Thyroid gland (tissue), 4 donors: Measurements from ENCODE around the gene TMEM132D. TPM values are rescaled to one million over a fixed set of nuclear protein-coding genes. Genes with fewer than 3 reads are reported as not detected.

Experiments used
- DNase-seq, 2 donors: peaks; one replicate each; pipeline ENCODE4 v3.0.0-alpha.2; 2019
- H3K27ac ChIP-seq, 3 donors: fragments of 200-600 bp; sonication (generic); 1 replicate in 2 of 3; 2 replicates in 1 of 3; pipeline ENCODE4 v1.5.1; 2016 to 2019; ENCODE audit warnings: mild to moderate bottlenecking in 1 of 3, moderate library complexity in 1 of 3
- H3K27me3 ChIP-seq: fragments of 200-600 bp; sonication (generic); one replicate; pipeline ENCODE4 v1.5.1; 2019
- H3K36me3 ChIP-seq, 2 donors: fragments of 200-600 bp; sonication (generic); one replicate each; pipeline ENCODE4 v1.5.1; 2016 to 2019
- H3K4me1 ChIP-seq, 2 donors: fragments of 200-600 bp; sonication (generic); one replicate each; pipeline ENCODE4 v1.5.1; 2017 to 2019
- H3K4me3 ChIP-seq, 3 donors: fragments of 200-600 bp; sonication (generic); replicated peaks in 1 of 3; 1 replicate in 2 of 3; 2 replicates in 1 of 3; pipeline ENCODE4 v1.5.1; 2016; ENCODE audit warnings: mild to moderate bottlenecking in 1 of 3
- H3K9me3 ChIP-seq: fragments of 200-600 bp; sonication (generic); one replicate; pipeline ENCODE4 v1.5.1; 2017
- CTCF ChIP-seq, 6 experiments: fragments of 200-600 bp in 3 of 6; fragments of 450-650 bp in 3 of 6; sonication (generic) in 3 of 6; IDR thresholded peaks; one replicate each; pipeline ENCODE4 v1.5.1; 2016 to 2019; ENCODE audit warnings: antibody characterized with exemption in 6 of 6, mild to moderate bottlenecking in 2 of 6, inconsistent platforms in 1 of 6, moderate library complexity in 1 of 6
- POLR2A ChIP-seq, 2 donors: fragments of 450-650 bp; IDR thresholded peaks; one replicate each; pipeline ENCODE4 v1.6.1; 2017; ENCODE audit warnings: antibody characterized with exemption in 2 of 2, mild to moderate bottlenecking in 2 of 2, moderate library complexity in 1 of 2
- WGBS, 2 donors: methylation state at CpG; one replicate each; pipeline ENCODE4 v1.1.5; 2017; 5-methylcytosine and 5-hydroxymethylcytosine counted together
- intact Hi-C: fragments of 100-400 bp; cut with DNase I; formaldehyde crosslinking; loops from one replicate; pipeline ENCODE4 v1.15.1; 2023
- total RNA-seq, 4 donors: library from RNA; depleted of rRNA; stranded (reverse); fragments of >200 nt; gene quantifications; one replicate each; pipeline ENCODE4 v1.2.3, GENCODE V29; 2016

Gene TMEM132D
- total RNA-seq, 4 donors from 2014 or later: not detected

GRCh38 chr12:129115558-129115957 lies 788.3 kb downstream of the TMEM132D start:
- intact Hi-C loops: no loop called here
- Histone ChIP-seq H3K27ac (no peak overlapping the region), H3K4me1 (no peaks in the 10 kb centered on the region), H3K36me3 (no peaks in the 10 kb centered on the region), H3K27me3 (no peaks in the 10 kb centered on the region), H3K9me3 (no peaks in the 10 kb centered on the region), H3K4me3 (no peak overlapping the region)
- no peak for TF ChIP-seq CTCF (IDR thresholded peaks at IDR 0.05)
- no peak for TF ChIP-seq POLR2A (IDR thresholded peaks at IDR 0.05)
- no peak for DNase-seq
- 71 to 78% methylated on average over 5 of the region's 5 CpGs for WGBS, 2 donors

GRCh38 chr12:129110575-129110974 lies 793.2 kb downstream of the TMEM132D start:
- DNase-seq: no peak

GRCh38 chr12:129109174-129110001 lies 794.4 kb downstream of the TMEM132D start:
- no peak for TF ChIP-seq POLR2A (IDR thresholded peaks at IDR 0.05)
- no peak for TF ChIP-seq CTCF (IDR thresholded peaks at IDR 0.05)
- H3K27me3 ChIP-seq: no peaks in the 10 kb centered on the region
- no peaks in the 10 kb centered on the region for H3K9me3 ChIP-seq
- DNase-seq: no peak
- WGBS, 2 donors: 80 to 91% methylated on average over 17 of the region's 17 CpGs
- H3K36me3 ChIP-seq: no peaks in the 10 kb centered on the region
- H3K27ac ChIP-seq: no peak overlapping the region
- H3K4me1 ChIP-seq: no peaks in the 10 kb centered on the region
- intact Hi-C loops: no loop called here
- H3K4me3 ChIP-seq: no peak overlapping the region

More at GRCh38 chr12:129110575-129110974, 793.2 kb downstream of the TMEM132D start:
- Histone ChIP-seq H3K36me3 (no peaks in the 10 kb centered on the region), H3K9me3 (no peaks in the 10 kb centered on the region), H3K27me3 (no peaks in the 10 kb centered on the region), H3K27ac (no peak overlapping the region), H3K4me1 (no peaks in the 10 kb centered on the region), H3K4me3 (no peak overlapping the region)
- no peak for TF ChIP-seq CTCF (IDR thresholded peaks at IDR 0.05)
- TF ChIP-seq POLR2A (IDR thresholded peaks at IDR 0.05): no peak
- intact Hi-C loops: no loop called here
- WGBS, 2 donors: 64 to 87% methylated on average over 2 to 8 of the region's 8 CpGs

GRCh38 chr12:129106772-129107171 lies 797.1 kb downstream of the TMEM132D start:
- intact Hi-C loops: no loop called here
- DNase-seq: no peak
- no peak overlapping the region for H3K27ac ChIP-seq
- H3K9me3 ChIP-seq: no peaks in the 10 kb centered on the region
- no peaks in the 10 kb centered on the region for H3K27me3 ChIP-seq
- H3K36me3 ChIP-seq: no peaks in the 10 kb centered on the region
- no peak overlapping the region for H3K4me3 ChIP-seq
- H3K4me1 ChIP-seq: no peaks in the 10 kb centered on the region
- 85 to 91% methylated on average over 2 of the region's 2 CpGs for WGBS, 2 donors
- TF ChIP-seq POLR2A (IDR thresholded peaks at IDR 0.05) (no peak), CTCF (IDR thresholded peaks at IDR 0.05) (no peak)

GRCh38 chr12:129103231-129103630 lies 800.6 kb downstream of the TMEM132D start:
- Histone ChIP-seq H3K4me3 (no peak overlapping the region), H3K27ac (no peak overlapping the region), H3K9me3 (no peaks in the 10 kb centered on the region), H3K27me3 (no peaks in the 10 kb centered on the region), H3K36me3 (no peaks in the 10 kb centered on the region), H3K4me1 (no peaks in the 10 kb centered on the region)
- 68 to 75% methylated on average over 4 of the region's 4 CpGs for WGBS, 2 donors
- no peak for DNase-seq
- TF ChIP-seq CTCF (IDR thresholded peaks at IDR 0.05) (no peak), POLR2A (IDR thresholded peaks at IDR 0.05) (no peak)
- intact Hi-C loops: no loop called here
